GM08714 (cell line): ENCODE results near the gene AOPEP.

Source experiments
- H3K4me3 ChIP-seq: fragments of 200-500 bp; sonication (Bioruptor generic); 2 replicates; pipeline ENCODE4 v1.5.1; 2014; ENCODE audit warnings: mild to moderate bottlenecking, low read length, inconsistent platforms
- ZNF274 ChIP-seq: IDR thresholded peaks from 2 replicates; pipeline ENCODE4 v1.6.1; 2012; ENCODE audit warnings: mild to moderate bottlenecking, low read depth, low read length

AOPEP gene

GRCh38 chr9:95073042-95073607, 346.6 kb downstream of the AOPEP start:
- TF ChIP-seq ZNF274: no peak
- no peak overlapping the region for H3K4me3 ChIP-seq

- no peak overlapping the region for H3K4me3 ChIP-seq
- TF ChIP-seq ZNF274: no peak
These were observed 347.4 kb downstream of the AOPEP start for GRCh38 chr9:95073918-95074317.

GRCh38 chr9:95074632-95075031, 348.1 kb downstream of the AOPEP start:
- no peak for TF ChIP-seq ZNF274
- no peak overlapping the region for H3K4me3 ChIP-seq

- no peak overlapping the region for H3K4me3 ChIP-seq
- TF ChIP-seq ZNF274: no peak
These were observed 349.2 kb downstream of the AOPEP start for GRCh38 chr9:95075700-95076099.

GRCh38 chr9:95076696-95077052, 350.2 kb downstream of the AOPEP start:
- H3K4me3 ChIP-seq: no peak overlapping the region
- no peak for TF ChIP-seq ZNF274

GRCh38 chr9:95077053-95077765, 350.7 kb downstream of the AOPEP start:
- no peak for TF ChIP-seq ZNF274
- no peak overlapping the region for H3K4me3 ChIP-seq

- no peak overlapping the region for H3K4me3 ChIP-seq
- no peak for TF ChIP-seq ZNF274
These were observed 351.4 kb downstream of the AOPEP start for GRCh38 chr9:95077766-95078370.

GRCh38 chr9:95078511-95078910, 352.0 kb downstream of the AOPEP start:
- H3K4me3 ChIP-seq: no peak overlapping the region
- TF ChIP-seq ZNF274: no peak

- TF ChIP-seq ZNF274: no peak
These were observed 352.4 kb downstream of the AOPEP start for GRCh38 chr9:95078939-95079338.

GRCh38 chr9:95079461-95079860, 353.0 kb downstream of the AOPEP start:
- TF ChIP-seq ZNF274: no peak
- no peak overlapping the region for H3K4me3 ChIP-seq

More at GRCh38 chr9:95078939-95079338, 352.4 kb downstream of the AOPEP start:
- H3K4me3 ChIP-seq: no peak overlapping the region

GRCh38 chr9:95080961-95081647, 354.6 kb downstream of the AOPEP start:
- no peak overlapping the region for H3K4me3 ChIP-seq
- TF ChIP-seq ZNF274: no peak

GRCh38 chr9:95081998-95082397, 355.5 kb downstream of the AOPEP start:
- no peak for TF ChIP-seq ZNF274
- H3K4me3 ChIP-seq: no peak overlapping the region

GRCh38 chr9:95082401-95083084, 356.0 kb downstream of the AOPEP start:
- no peak for TF ChIP-seq ZNF274
- no peak overlapping the region for H3K4me3 ChIP-seq

- no peak for TF ChIP-seq ZNF274
These were observed 356.7 kb downstream of the AOPEP start for GRCh38 chr9:95083086-95083768.

More at GRCh38 chr9:95083086-95083768, 356.7 kb downstream of the AOPEP start:
- no peak overlapping the region for H3K4me3 ChIP-seq
